Thyroid gland (tissue), 4 donors: ENCODE measurements around the gene BTBD2. TPM values are rescaled to one million over a fixed set of nuclear protein-coding genes. Genes with fewer than 3 reads are reported as not detected.

ENCODE experiments used
- DNase-seq, 2 donors: peaks; one replicate each; pipeline ENCODE4 v3.0.0-alpha.2; 2019
- H3K27ac ChIP-seq, 3 donors: fragments of 200-600 bp; sonication (generic); 1 replicate in 2 of 3; 2 replicates in 1 of 3; pipeline ENCODE4 v1.5.1; 2016 to 2019; ENCODE audit warnings: mild to moderate bottlenecking in 1 of 3, moderate library complexity in 1 of 3
- H3K27me3 ChIP-seq: fragments of 200-600 bp; sonication (generic); one replicate; pipeline ENCODE4 v1.5.1; 2019
- H3K36me3 ChIP-seq, 2 donors: fragments of 200-600 bp; sonication (generic); one replicate each; pipeline ENCODE4 v1.5.1; 2016 to 2019
- H3K4me1 ChIP-seq, 2 donors: fragments of 200-600 bp; sonication (generic); one replicate each; pipeline ENCODE4 v1.5.1; 2017 to 2019
- H3K4me3 ChIP-seq, 3 donors: fragments of 200-600 bp; sonication (generic); replicated peaks in 1 of 3; 1 replicate in 2 of 3; 2 replicates in 1 of 3; pipeline ENCODE4 v1.5.1; 2016; ENCODE audit warnings: mild to moderate bottlenecking in 1 of 3
- H3K9me3 ChIP-seq: fragments of 200-600 bp; sonication (generic); one replicate; pipeline ENCODE4 v1.5.1; 2017
- POLR2A ChIP-seq, 2 donors: fragments of 450-650 bp; IDR thresholded peaks; one replicate each; pipeline ENCODE4 v1.6.1; 2017; ENCODE audit warnings: antibody characterized with exemption in 2 of 2, mild to moderate bottlenecking in 2 of 2, moderate library complexity in 1 of 2
- WGBS, 2 donors: methylation state at CpG; one replicate each; pipeline ENCODE4 v1.1.5; 2017; 5-methylcytosine and 5-hydroxymethylcytosine counted together
- intact Hi-C: fragments of 100-400 bp; cut with DNase I; formaldehyde crosslinking; loops from one replicate; pipeline ENCODE4 v1.15.1; 2023
- total RNA-seq, 4 donors: library from RNA; depleted of rRNA; stranded (reverse); fragments of >200 nt; gene quantifications; one replicate each; pipeline ENCODE4 v1.2.3, GENCODE V29; 2016
- TF ChIP-seq, protein P1 (sequence below), 6 experiments: fragments of 200-600 bp in 3 of 6; fragments of 450-650 bp in 3 of 6; sonication (generic) in 3 of 6; IDR thresholded peaks; one replicate each; pipeline ENCODE4 v1.5.1; 2016 to 2019; ENCODE audit warnings: antibody characterized with exemption in 6 of 6, mild to moderate bottlenecking in 2 of 6, inconsistent platforms in 1 of 6, moderate library complexity in 1 of 6

Gene BTBD2
- total RNA-seq, 4 donors from 2014 or later, result 74.8 to 89.9 (median 76.2) TPM

DNA sequence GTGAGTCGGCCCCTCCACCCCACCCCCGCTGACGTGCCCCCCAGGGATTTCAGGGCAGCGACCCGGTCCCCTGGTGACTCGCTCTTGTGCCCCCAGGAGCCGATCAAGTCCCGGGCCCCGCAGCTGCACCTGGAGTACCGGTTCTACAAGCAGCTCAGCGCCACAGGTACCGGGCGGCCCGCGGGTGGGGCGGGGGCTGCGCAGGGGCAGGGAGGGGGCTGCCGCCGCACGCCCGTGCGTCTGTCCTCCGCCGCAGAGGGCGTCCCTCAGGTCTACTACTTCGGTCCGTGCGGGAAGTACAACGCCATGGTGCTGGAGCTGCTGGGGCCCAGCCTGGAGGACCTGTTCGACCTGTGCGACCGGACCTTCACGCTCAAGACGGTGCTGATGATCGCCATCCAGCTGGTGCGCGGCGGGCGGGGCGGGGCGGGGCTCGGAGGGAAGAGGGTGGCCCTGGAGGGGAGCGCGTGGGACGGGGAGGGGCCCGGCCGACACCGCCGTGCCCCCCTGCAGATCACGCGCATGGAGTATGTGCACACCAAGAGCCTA is 37.1 kb downstream of the BTBD2 start:
- Histone ChIP-seq H3K36me3 (peaks cover 32 to 39% of the 10 kb centered on the region in 2 donors), H3K4me1 (no peaks in the 10 kb centered on the region), H3K4me3 (no peak overlapping the region), H3K27ac (no peak overlapping the region), H3K9me3 (no peaks in the 10 kb centered on the region), H3K27me3 (no peaks in the 10 kb centered on the region)
- TF ChIP-seq, protein P1, sequence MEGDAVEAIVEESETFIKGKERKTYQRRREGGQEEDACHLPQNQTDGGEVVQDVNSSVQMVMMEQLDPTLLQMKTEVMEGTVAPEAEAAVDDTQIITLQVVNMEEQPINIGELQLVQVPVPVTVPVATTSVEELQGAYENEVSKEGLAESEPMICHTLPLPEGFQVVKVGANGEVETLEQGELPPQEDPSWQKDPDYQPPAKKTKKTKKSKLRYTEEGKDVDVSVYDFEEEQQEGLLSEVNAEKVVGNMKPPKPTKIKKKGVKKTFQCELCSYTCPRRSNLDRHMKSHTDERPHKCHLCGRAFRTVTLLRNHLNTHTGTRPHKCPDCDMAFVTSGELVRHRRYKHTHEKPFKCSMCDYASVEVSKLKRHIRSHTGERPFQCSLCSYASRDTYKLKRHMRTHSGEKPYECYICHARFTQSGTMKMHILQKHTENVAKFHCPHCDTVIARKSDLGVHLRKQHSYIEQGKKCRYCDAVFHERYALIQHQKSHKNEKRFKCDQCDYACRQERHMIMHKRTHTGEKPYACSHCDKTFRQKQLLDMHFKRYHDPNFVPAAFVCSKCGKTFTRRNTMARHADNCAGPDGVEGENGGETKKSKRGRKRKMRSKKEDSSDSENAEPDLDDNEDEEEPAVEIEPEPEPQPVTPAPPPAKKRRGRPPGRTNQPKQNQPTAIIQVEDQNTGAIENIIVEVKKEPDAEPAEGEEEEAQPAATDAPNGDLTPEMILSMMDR (IDR thresholded peaks at IDR 0.05), result no peak
- no peak for TF ChIP-seq POLR2A (IDR thresholded peaks at IDR 0.05)
- WGBS, 2 donors, result 98 to 99% methylated on average over 23 to 29 of the region's 51 CpGs
- DNase-seq, result no peak
- intact Hi-C loops, result no loop called here

DNA sequence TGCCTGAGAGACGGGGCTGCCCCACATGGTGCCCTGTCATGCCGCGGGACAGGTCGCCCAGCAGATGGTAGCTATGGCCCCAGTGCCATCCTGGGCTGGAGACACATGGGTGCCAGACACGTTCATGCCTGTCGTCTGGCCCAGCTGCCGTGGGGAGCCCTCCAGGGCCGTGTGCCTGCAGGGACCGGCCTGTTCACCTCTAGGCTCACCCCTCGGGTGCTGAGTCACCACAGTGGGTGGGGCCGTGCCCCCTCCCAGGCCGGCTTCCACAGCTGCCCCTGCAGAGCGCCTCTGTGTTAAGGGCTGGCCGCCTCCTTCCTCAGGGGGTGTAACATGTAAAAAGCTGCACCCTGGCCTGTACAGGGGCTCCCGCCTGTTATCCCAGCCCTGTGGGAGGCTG is 38.4 kb downstream of the BTBD2 start:
- no peak for DNase-seq
- intact Hi-C loops, result no loop called here
- Histone ChIP-seq H3K9me3 (no peaks in the 10 kb centered on the region), H3K4me1 (no peaks in the 10 kb centered on the region), H3K4me3 (no peak overlapping the region), H3K36me3 (peaks cover 32 to 39% of the 10 kb centered on the region in 2 donors), H3K27ac (no peak overlapping the region), H3K27me3 (no peaks in the 10 kb centered on the region)
- 88 to 96% methylated on average over 1 to 7 of the region's 15 CpGs for WGBS, 2 donors
- TF ChIP-seq, protein P1 (IDR thresholded peaks at IDR 0.05), result no peak
- TF ChIP-seq POLR2A (IDR thresholded peaks at IDR 0.05), result no peak

DNA sequence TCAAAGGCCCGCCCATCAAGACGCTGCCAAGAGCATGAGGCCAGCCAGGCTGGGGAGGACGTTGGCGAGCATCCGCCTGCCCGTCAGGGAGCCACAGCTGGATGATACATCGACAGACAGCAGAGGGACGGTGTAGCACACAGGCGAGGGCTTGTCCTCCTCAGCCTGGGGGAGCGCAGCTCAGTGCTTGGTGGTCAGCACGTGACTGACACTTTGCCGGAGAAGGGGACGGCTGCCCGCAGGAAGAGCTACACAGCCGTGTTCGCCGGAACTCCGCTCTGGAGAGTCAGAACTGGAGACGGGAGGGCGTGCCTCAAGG is 40.4 kb downstream of the BTBD2 start:
- Histone ChIP-seq H3K4me1 (no peaks in the 10 kb centered on the region), H3K27me3 (no peaks in the 10 kb centered on the region), H3K27ac (no peak overlapping the region), H3K9me3 (no peaks in the 10 kb centered on the region), H3K36me3 (peaks cover 16 to 20% of the 10 kb centered on the region in 2 donors), H3K4me3 (no peak overlapping the region)
- 88 to 91% methylated on average over 19 to 20 of the region's 20 CpGs for WGBS, 2 donors
- intact Hi-C loops, result no loop called here
- DNase-seq, result no peak
- TF ChIP-seq POLR2A (IDR thresholded peaks at IDR 0.05), result no peak
- TF ChIP-seq, protein P1 (IDR thresholded peaks at IDR 0.05), result no peak

DNA sequence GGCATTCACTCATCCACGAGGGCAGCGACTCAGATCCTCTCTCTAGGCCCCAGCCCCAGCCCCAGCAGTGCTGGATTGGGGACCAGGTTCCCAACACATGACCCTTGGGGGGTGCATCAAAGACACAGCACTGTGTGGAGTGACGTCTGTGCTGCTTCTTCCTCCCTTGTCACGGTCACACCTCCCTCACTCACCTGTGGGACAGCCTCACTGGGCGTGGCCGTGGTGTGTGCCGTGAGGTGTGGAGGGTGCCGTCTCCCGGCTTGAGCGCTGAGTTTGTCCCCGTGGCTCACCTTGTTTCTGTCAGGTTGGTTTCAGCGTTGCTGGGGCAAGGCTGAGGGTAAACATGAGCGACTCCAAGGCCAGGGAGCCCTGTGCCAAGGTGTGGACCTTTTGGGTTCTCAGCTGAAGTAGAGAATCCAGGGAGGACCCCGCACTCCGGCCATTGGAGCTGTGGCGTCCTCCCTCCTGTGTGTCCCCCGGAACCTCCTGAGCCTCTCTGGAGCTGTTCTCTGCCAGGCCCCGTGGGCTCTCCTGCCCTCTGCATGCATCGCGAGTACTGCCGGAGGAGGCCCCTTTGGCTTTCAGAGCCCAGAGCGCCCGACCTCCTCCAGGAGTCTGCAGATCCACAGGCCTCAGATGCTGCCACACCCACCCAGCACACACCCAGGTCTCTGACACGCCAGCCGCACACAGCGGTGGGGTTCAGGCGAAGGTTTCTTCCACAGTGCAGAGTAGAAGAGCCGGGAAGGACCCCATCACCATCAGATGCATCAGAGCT is 40.9 kb downstream of the BTBD2 start:
- intact Hi-C loops, result no loop called here
- TF ChIP-seq, protein P1 (IDR thresholded peaks at IDR 0.05), result no peak
- TF ChIP-seq POLR2A (IDR thresholded peaks at IDR 0.05), result no peak
- no peaks in the 10 kb centered on the region for H3K27me3 ChIP-seq
- H3K4me1 ChIP-seq, result no peaks in the 10 kb centered on the region
- 91 to 92% methylated on average over 9 to 20 of the region's 28 CpGs for WGBS, 2 donors
- H3K9me3 ChIP-seq, result no peaks in the 10 kb centered on the region
- no peak overlapping the region for H3K4me3 ChIP-seq
- peaks cover 10 to 18% of the 10 kb centered on the region in 2 donors for H3K36me3 ChIP-seq
- no peak for DNase-seq
- H3K27ac ChIP-seq, result no peak overlapping the region

DNA sequence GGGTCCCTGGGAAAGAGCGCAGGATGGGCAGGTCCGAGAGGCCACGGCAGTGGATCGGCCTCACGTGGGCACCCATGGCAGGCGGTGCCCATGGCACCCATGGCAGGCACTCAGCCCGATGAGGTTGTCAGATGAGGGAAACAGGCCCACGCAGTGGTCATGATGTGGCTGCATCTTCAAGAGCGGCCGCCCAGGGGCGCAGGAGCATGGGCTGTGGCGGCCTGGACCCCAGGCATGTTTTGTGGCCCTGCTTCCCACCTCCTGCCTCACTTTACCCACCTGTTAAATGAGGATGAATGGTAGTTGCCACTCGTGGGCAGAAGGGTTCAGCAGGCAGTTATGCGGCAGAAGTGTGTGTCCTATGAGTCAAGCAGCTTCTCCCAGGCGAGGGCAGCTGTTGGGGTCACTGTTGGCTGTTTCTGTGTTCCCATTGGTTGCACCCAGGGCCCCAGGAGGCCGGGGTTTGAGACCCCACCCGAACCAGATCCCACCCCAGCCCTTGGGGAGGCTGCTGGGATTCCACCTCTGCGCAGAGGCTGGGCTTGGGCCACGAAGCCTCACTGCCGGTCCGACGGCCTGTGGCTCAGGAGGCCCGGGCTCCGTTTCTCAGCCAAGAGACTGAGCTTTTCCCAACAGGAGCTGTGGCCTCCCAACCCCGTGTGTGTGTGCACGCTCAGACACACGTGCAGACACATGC is 44.6 kb downstream of the BTBD2 start:
- Histone ChIP-seq H3K4me1 (no peaks in the 10 kb centered on the region), H3K36me3 (peaks cover 0 to 9% of the 10 kb centered on the region in 2 donors), H3K27ac (no peak overlapping the region), H3K4me3 (no peak overlapping the region), H3K9me3 (no peaks in the 10 kb centered on the region), H3K27me3 (no peaks in the 10 kb centered on the region)
- 93 to 98% methylated on average over 11 to 16 of the region's 27 CpGs for WGBS, 2 donors
- no peak for DNase-seq
- TF ChIP-seq, protein P1 (IDR thresholded peaks at IDR 0.05), result no peak
- no peak for TF ChIP-seq POLR2A (IDR thresholded peaks at IDR 0.05)
- intact Hi-C loops, result no loop called here
